Measurements from ENCODE around the gene KDM4C.

DNA sequence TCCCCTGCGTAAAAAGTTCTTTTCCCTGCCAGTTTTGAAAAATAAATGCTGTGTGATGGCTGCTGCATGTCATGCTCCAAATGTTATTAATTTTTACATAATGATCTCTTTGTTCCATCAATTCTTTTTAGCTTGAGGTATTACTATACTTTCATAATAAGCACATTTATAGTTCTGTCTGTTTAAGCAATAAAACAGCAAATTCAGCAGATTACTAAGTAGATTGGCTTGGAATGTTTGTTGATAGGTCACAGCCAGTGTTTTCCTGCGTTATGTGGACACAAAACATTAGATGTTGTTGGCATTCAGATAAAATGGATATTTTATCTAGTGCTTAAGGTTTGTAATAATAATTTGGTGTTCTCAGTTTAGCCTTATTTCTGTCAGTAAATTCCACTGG, 242.0 kb downstream of the KDM4C start:
- TF ChIP-seq, protein P1, sequence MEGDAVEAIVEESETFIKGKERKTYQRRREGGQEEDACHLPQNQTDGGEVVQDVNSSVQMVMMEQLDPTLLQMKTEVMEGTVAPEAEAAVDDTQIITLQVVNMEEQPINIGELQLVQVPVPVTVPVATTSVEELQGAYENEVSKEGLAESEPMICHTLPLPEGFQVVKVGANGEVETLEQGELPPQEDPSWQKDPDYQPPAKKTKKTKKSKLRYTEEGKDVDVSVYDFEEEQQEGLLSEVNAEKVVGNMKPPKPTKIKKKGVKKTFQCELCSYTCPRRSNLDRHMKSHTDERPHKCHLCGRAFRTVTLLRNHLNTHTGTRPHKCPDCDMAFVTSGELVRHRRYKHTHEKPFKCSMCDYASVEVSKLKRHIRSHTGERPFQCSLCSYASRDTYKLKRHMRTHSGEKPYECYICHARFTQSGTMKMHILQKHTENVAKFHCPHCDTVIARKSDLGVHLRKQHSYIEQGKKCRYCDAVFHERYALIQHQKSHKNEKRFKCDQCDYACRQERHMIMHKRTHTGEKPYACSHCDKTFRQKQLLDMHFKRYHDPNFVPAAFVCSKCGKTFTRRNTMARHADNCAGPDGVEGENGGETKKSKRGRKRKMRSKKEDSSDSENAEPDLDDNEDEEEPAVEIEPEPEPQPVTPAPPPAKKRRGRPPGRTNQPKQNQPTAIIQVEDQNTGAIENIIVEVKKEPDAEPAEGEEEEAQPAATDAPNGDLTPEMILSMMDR (IDR thresholded peaks at IDR 0.05): no peak
- TF ChIP-seq POLR2A (IDR thresholded peaks at IDR 0.05) (no peak), POLR2AphosphoS5 (IDR thresholded peaks at IDR 0.05) (no peak), EP300 (IDR thresholded peaks at IDR 0.05) (no peak)

Measured in sigmoid colon (tissue), 4 donors.